ENCODE data around the gene ERFL. TPM values are rescaled to one million over a fixed set of nuclear protein-coding genes. Genes with fewer than 3 reads are reported as not detected.

Gene ERFL
- total and polyA plus RNA-seq, 2 of the 4 experiments (the other 2 are of a cell fraction): not detected

GRCh38 chr19:41935760-41936415, 7.6 kb upstream of the ERFL start:
- Histone ChIP-seq H3K56ac (ENCODE audit: extremely low read depth, insufficient read depth, low read length) (no peak overlapping the region), H3K23ac (ENCODE audit: low read depth, low read length) (peak overlapping the region; percentile 47; the same call in 1 of the 2 replicates), H2AK9ac (replicated peaks; ENCODE audit: low read depth, low read length, poor library complexity) (no peak overlapping the region), H3K14ac (replicated peaks; ENCODE audit: low read depth, low read length) (no peak overlapping the region), H3K4ac (ENCODE audit: low read depth, low read length) (0 out of 2 replicates have a peak overlapping the region, but pooled peaks have one; percentile 34), H3K36me3 (ENCODE audit: control insufficient read depth, insufficient read depth, low read length) (no peaks in the 10 kb centered on the region), H3K4me2 (ENCODE audit: low read depth, low read length) (peak overlapping the region; percentile 3; the same call in 1 of the 2 replicates), H3K27me3 (ENCODE audit: control insufficient read depth, insufficient read depth, low read length) (peaks cover 46% of the 10 kb centered on the region), H3K9ac (ENCODE audit: low read depth, low read length) (no peak overlapping the region), H3K79me1 (ENCODE audit: low read depth in 1 of 2, low read length in 2 of 2) (no peaks in the 10 kb centered on the region), H3K18ac (ENCODE audit: low read depth, low read length) (no peak overlapping the region), H2AFZ (replicated peaks; ENCODE audit: low read length, poor library complexity) (peak overlapping the region; percentile 48), H3K9me1 (ENCODE audit: insufficient read depth, low read length) (no peaks in the 10 kb centered on the region), H3K4me1 (ENCODE audit: control insufficient read depth, insufficient read depth, low read length) (peaks cover 12% of the 10 kb centered on the region), H2BK15ac (ENCODE audit: low read depth, low read length) (no peak overlapping the region), H2BK120ac (ENCODE audit: low read depth, low read length) (no peak overlapping the region), H4K91ac (ENCODE audit: insufficient read depth, low read depth, low read length) (no peak overlapping the region), H2BK5ac (ENCODE audit: low read depth, low read length, poor library complexity, severe bottlenecking) (no peak overlapping the region), H2BK20ac (ENCODE audit: low read depth, low read length) (no peak overlapping the region), H3K27ac (ENCODE audit: insufficient read depth, low read length) (no peak overlapping the region), H3K9me3 (ENCODE audit: control insufficient read depth, insufficient read depth, low read length) (no peaks in the 10 kb centered on the region), H4K5ac (ENCODE audit: low read depth, low read length) (no peak overlapping the region), H4K8ac (ENCODE audit: low read depth in 2 of 2, low read length in 2 of 2) (peak overlapping the region in 1 of 2 experiments; percentile 15; a peak in 1 of 4 replicates), H2AK5ac (ENCODE audit: low read depth, low read length) (peak overlapping the region; percentile 50), H3K4me3 (ENCODE audit: insufficient read depth, low read depth, low read length) (no peak overlapping the region), H4K20me1 (ENCODE audit: insufficient read depth, low read length) (peaks cover 4% of the 10 kb centered on the region)
- CTCF ChIA-PET: interaction anchor here (0.6 kb wide), 1 partner anchor 48 kb away, joined by 3 read pairs; no protein-coding TSS in a partner anchor
- BruUV-seq (replicated peaks): no TSS peak
- intact Hi-C loops (cut with micrococcal nuclease): no loop called here
- no CpG with 5 or more reads among the region's 26 CpGs for WGBS, 2 experiments (ENCODE audit: extremely low coverage in 2 of 2, insufficient read length in 1 of 2)
- DNase-seq (no peak), ATAC-seq (ENCODE audit: low read depth) (peak; percentile 15)
- POLR2A ChIA-PET (ENCODE audit: unreplicated experiment): no interaction called here
- dilution Hi-C loops (cut with HindIII; ENCODE audit: low sequenced_read_pairs, unreplicated experiment): no loop called here
- in situ Hi-C loops (cut with MboI; ENCODE audit: low sequenced_read_pairs): no loop called here
- no peak for TF ChIP-seq NFE2L2 (IDR thresholded peaks at IDR 0.05; ENCODE audit: low read depth, low read length)
- TF ChIP-seq POLR2A (IDR thresholded peaks at IDR 0.05; ENCODE audit: low read depth, low read length): no peak
- no peak for TF ChIP-seq RFX5 (IDR thresholded peaks at IDR 0.05; ENCODE audit: low read depth, low read length)
- TF ChIP-seq USF2 (IDR thresholded peaks at IDR 0.05; ENCODE audit: low read depth, low read length): no peak
- TF ChIP-seq RCOR1 (IDR thresholded peaks at IDR 0.05; ENCODE audit: insufficient replicate concordance, low read length): no peak
- TF ChIP-seq MAZ (IDR thresholded peaks at IDR 0.05; ENCODE audit: borderline replicate concordance, low read depth, low read length): no peak
- TF ChIP-seq CEBPB (IDR thresholded peaks at IDR 0.05; ENCODE audit: low read depth, low read length): no peak
- TF ChIP-seq RAD21 (IDR thresholded peaks at IDR 0.05; ENCODE audit: low read length): no peak
- TF ChIP-seq, protein P1, sequence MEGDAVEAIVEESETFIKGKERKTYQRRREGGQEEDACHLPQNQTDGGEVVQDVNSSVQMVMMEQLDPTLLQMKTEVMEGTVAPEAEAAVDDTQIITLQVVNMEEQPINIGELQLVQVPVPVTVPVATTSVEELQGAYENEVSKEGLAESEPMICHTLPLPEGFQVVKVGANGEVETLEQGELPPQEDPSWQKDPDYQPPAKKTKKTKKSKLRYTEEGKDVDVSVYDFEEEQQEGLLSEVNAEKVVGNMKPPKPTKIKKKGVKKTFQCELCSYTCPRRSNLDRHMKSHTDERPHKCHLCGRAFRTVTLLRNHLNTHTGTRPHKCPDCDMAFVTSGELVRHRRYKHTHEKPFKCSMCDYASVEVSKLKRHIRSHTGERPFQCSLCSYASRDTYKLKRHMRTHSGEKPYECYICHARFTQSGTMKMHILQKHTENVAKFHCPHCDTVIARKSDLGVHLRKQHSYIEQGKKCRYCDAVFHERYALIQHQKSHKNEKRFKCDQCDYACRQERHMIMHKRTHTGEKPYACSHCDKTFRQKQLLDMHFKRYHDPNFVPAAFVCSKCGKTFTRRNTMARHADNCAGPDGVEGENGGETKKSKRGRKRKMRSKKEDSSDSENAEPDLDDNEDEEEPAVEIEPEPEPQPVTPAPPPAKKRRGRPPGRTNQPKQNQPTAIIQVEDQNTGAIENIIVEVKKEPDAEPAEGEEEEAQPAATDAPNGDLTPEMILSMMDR (conservative IDR thresholded peaks at IDR 0.05; ENCODE audit: low read depth, low read length): no peak
- TF ChIP-seq MXI1 (IDR thresholded peaks at IDR 0.05; ENCODE audit: borderline replicate concordance, low read depth, low read length): no peak
- TF ChIP-seq, protein P2, sequence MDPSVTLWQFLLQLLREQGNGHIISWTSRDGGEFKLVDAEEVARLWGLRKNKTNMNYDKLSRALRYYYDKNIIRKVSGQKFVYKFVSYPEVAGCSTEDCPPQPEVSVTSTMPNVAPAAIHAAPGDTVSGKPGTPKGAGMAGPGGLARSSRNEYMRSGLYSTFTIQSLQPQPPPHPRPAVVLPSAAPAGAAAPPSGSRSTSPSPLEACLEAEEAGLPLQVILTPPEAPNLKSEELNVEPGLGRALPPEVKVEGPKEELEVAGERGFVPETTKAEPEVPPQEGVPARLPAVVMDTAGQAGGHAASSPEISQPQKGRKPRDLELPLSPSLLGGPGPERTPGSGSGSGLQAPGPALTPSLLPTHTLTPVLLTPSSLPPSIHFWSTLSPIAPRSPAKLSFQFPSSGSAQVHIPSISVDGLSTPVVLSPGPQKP (IDR thresholded peaks at IDR 0.05; ENCODE audit: borderline replicate concordance, low read depth, low read length): no peak
- no peak for TF ChIP-seq SMC3 (IDR thresholded peaks at IDR 0.05; ENCODE audit: low read depth, low read length)
- TF ChIP-seq MAFK (IDR thresholded peaks at IDR 0.05; ENCODE audit: low read depth, low read length): no peak
- TF ChIP-seq BHLHE40 (IDR thresholded peaks at IDR 0.05; ENCODE audit: low read depth, low read length): no peak; the same call in 1 of the 2 replicates
- no peak for TF ChIP-seq CHD1 (IDR thresholded peaks at IDR 0.05; ENCODE audit: low read depth, low read length)

Measured in IMR-90 (cell line).